Measurements from ENCODE around the gene RPP40. TPM values are rescaled to one million over a fixed set of nuclear protein-coding genes. Genes with fewer than 3 reads are reported as not detected.
"Not testable (repeated sequence)": the region's sequence is repeated elsewhere in the genome, so short reads cannot be mapped to it uniquely, and the experiment has no call there.

The RPP40 gene, protein sequence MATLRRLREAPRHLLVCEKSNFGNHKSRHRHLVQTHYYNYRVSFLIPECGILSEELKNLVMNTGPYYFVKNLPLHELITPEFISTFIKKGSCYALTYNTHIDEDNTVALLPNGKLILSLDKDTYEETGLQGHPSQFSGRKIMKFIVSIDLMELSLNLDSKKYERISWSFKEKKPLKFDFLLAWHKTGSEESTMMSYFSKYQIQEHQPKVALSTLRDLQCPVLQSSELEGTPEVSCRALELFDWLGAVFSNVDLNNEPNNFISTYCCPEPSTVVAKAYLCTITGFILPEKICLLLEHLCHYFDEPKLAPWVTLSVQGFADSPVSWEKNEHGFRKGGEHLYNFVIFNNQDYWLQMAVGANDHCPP
- 32.7 and 34.0 TPM in 2 replicates for polyA plus RNA-seq (2014; cell fraction: cytosol; rRNA removed)
- polyA plus RNA-seq (2014; cell fraction: nucleus; rRNA removed) = 16.9 and 24.2 TPM in 2 replicates

DNA sequence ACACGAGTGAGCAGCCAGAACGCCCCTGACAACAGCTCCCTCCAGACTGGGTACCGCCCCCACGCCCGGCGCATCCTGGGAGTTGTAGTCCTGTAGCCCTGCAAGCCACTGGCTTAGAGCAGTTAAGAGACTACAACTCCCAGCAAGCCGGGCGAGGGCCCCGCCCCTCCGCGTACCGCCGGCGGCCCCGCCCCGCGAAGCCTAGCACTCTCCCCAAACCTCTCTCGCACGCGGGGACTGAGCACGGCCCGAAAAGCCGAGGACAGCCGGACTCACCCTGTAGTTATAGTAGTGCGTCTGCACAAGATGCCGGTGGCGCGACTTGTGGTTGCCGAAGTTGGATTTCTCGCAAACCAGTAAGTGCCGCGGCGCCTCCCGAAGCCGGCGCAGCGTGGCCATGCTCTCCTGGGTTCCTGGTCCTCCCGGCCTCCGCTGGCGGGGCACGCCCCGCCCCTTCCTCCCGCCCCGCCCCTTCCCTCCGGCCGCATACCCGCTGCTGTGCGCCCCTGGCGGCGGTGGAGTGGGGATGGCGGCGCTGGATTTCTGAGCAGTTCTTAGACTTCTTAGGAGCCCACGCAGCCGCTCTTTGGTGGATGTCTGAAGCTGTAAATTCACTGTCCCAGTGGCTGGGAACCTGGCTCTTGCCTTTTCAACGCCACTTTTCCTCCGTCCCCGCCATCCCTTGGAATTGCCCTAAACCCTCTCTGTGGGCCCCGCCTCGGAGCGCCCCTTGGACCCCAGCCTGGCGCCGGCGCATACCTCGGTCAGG, at the start of gene RPP40:
Gene RPP40, minus strand, starts transcription at position 434 of the 769 bp plus-strand sequence. Its CDS starts 35 bp downstream, at position 399.
- DNase-seq (ENCODE audit: low spot score) = peak; percentile 97

DNA sequence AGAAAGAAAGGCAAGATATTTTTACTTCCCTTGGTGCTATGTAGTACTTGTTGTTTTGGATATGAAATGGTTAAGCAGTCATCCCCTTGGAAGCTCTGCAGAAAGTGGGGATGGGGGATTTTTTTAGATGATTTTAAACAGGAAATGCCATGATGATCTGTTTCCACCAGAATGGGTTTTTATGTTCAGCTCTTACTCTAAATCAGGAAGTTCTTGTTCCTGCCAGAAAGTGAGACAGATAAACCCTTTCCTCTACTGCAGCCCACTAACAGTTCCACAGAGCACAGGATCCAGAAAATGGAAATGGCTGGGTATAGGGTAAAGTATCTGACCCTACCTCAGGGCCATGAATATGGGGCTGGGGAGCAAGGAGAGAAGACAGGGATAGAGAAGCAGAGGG, 49.2 kb upstream of the RPP40 start:
- DNase-seq (ENCODE audit: low spot score) = no peak

DNA sequence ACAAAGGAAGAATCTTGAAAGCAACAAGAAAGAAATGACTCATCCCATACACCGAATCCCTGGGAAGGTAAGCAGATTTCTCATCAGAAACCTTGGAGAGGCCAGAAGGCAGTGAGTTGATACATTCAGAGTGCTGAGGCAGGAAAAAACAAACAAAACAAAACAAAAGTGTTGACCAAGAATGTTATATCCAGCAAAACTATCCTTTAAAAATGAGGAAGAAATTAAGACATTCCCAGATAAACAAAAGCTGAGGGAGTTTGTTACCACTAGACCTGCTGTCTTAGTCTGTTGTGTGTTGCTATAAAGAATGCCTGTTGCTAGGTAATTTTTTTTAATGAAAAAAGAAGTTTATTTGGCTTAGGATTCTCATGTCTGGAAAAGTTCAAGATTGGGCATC, 47.6 kb upstream of the RPP40 start:
- no peak for DNase-seq (ENCODE audit: low spot score)

DNA sequence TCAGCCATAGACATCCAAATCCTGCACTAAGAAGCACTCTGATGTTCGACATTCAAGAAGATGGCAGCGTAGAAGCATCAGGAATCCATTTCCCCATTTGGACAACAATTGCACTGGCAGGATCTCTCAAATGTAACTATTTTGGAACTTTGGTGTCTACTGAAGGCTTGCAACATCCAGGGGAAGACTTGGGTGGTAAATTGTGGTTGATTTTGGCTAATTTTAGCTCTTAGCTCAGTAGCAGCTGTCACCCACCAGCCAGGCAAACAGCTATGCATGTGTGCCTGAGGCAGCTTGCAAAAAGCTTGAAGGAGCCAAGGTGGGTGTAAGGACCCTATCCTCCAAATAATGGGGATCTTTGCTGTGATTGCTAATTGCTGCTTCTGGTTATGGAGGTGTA, 46.2 kb upstream of the RPP40 start:
- no peak for DNase-seq (ENCODE audit: low spot score)

DNA sequence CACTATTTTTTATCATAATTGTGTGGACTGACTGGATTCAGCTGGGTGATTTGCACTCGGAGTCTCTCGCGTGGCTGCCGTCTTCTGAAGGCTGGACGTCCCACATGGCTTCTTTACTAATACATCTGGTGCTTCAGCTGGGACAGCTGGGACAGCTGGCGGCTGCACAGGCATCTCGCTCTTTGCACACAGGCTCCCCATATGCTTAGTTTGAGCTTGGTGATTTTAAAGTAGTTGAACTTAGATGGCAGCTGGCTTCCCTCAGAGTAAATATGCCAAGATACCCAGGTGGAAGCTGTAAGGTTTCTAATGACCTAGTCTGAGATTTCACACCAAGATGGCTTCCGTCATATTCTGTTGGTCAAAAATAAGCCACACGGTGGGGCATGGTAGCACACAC, 42.6 kb upstream of the RPP40 start:
- no peak for DNase-seq (ENCODE audit: low spot score)

DNA sequence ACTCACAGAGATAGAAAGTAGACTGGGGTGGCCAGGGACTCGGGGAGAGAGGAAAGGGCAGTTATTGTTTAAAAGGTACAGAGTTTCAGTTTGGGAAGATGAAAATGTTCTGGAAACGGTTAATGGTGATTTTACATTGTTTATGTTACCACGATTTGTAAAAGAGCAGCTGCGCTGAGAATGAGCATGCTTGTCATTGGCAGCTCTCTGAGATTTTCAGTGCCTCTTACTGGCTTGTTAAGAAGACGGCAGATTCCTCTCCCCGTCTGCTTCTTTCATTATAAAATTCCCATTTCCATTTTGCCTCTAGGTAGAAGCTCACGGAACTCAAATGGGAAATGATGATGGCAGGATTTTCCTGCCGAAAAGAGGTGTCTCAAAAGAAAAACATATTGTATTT, 41.6 kb upstream of the RPP40 start:
- DNase-seq (ENCODE audit: low spot score) = no peak

DNA sequence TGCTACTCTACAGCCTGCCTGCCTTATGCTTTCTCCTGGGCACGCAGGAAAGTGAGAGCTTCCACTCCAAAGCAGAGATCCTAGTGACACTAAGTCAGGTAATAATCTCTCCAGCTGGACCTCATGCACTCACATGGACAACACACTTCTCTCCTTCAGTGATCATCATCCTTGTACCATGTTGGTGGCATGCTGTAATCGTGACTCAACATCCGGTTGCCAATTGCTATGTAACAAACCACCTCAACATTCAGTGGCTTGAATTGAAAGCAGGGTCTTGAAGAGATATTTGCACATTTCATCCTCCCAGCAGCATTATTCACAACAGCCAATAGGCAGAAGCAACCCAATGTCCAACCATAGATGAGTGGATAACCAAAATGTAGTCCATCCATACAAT, 41.0 kb upstream of the RPP40 start:
- no peak for DNase-seq (ENCODE audit: low spot score)

DNA sequence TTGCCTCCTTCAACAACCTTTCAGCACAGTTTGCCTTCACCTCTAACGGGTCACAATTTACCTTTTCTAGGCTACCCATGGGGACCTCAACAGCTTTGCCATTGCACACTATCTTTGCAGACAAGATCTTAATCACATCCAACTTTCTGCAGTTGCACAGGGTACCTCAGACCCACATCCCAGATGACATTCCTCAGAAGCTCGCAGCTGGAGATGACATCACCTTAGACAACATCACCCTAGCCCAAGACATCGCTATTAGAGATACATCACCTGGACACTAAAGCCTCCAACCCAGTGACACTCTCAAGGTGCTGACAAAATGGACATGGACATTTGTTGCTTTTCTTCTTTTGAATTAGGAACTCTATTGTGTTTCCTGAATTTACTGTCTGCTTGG, 38.6 kb upstream of the RPP40 start:
- DNase-seq (ENCODE audit: low spot score) = no peak

DNA sequence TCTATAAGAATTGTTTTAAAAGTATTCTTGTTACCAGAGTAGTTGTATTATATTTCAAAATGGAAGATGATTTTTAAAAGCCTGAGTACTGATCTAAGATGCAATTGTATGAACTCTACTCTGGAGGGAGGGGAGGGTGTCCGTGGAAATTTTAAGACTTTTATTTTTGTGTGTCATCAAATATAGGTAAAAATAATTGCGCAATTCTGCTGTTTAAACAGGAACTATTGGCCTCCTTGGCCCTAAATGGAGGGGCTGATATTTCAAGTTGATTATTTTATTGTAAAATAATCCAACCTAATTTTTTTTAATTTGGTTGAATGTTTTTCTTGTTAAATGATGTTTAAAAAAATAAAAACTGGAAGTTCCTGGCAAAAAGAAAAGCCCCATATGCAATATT, 38.1 kb upstream of the RPP40 start:
- DNase-seq (ENCODE audit: low spot score) = no peak

DNA sequence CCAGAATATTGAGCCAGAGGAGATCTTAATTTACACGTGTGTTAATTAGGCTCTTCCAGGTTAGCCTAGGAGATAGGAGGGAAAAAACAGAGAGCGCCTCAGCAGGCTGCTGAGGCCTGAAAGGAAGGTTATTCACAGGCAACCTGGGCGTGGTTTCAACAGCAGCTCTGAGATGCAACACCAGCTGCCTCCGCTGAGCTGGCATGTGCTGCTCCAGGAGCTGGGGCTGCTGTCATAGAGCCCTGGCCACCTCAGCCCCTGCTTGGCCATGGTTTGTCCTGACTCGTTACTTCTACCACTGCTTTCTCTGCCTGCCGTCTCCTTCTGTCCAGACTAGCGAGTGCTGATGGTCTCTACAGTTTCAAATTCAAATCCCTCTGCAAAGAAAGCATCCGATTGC, 32.4 kb upstream of the RPP40 start:
- DNase-seq (ENCODE audit: low spot score) = peak; percentile 87

DNA sequence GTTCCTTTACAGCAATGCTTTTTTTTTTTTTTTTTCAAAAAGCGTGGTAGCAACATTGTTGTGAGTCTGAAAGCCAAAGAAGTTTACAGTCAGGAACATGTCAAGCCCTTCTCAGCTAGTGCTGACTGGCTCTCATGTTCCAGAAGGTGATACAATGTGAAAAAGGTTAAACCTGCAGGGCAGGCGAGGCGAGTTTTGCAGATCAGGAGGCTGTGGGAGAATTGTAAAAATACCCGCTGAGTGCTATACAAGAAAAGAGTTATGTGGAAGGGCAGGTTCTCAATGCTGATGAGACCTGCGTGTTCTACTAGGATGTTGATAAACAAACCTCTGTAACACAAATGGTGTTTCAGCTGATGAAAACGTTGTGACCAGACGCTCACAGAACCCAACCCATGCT, 30.9 kb upstream of the RPP40 start:
- DNase-seq (ENCODE audit: low spot score) = no peak

DNA sequence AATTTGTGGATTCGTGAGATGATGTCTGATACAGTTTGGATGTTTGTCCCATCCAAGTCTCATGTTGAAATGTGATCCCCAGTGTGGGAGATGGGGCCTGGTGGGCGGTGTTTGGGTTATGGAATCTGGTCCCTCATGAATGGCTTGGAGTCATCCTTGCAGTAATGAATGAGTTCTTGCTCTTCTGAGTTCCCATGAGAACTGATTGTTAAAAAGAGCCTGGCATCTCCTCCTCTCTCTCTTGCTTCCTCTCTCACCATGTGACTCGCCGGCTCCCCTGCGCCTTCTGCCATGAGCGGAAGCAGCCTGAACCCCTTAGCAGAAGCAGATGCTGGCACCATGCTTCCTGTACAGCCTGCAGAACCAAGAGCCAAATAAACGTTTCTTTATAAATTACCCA, 30.5 kb upstream of the RPP40 start:
- no peak for DNase-seq (ENCODE audit: low spot score)

DNA sequence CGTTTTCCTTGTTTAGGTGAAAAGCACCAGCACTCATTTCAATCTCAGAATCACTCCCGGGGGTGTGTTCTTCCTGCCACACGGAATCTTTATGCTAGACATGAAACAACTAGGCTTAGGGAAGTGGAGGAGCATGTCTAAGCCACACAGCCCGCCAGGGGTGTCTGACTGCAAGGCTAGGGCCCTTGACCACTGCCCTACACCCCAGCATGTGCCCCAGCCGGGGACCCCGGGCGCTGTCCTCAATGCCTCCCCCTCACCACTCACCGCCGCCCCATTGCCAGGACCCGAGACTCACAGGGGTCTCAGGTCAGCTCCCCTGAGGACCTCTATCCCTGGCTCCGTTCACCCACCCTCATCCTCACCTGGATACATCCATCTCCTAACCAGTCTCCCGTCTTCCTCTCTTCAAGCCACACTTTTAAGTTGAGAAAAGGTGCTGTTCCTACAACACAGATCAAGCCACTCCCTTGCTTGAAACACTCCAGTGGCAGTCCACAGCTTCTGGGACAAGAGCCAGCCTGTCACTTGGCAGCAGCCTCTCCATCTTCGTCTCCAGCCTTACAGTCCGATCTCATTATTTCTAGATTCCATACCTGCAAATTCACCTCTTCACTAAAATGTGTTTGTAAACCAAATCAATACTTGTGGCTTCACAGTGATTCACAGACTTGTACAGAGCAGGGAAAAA, 29.5 kb upstream of the RPP40 start:
- not testable (repeated sequence) for DNase-seq (ENCODE audit: low spot score)

DNA sequence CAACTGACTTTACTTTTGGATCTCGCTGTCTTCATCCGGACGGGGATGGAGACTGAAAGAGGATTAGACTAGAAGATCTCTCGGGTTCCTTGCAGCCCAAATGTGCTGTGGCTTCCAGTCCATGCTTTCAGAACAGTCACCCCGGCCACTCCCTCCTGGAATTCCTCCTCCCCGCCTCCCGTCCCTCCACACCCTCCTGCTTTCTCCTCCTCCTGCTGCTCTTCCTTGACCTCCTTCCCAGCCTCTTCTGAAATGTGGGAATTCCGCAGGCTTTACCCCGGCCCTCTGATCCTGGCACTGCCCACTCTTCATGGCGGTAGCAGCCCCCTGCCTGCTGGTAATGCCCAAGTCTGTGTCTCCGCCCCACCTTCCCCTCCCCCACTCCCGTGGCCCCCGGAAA, 28.9 kb upstream of the RPP40 start:
- not testable (repeated sequence) for DNase-seq (ENCODE audit: low spot score)

DNA sequence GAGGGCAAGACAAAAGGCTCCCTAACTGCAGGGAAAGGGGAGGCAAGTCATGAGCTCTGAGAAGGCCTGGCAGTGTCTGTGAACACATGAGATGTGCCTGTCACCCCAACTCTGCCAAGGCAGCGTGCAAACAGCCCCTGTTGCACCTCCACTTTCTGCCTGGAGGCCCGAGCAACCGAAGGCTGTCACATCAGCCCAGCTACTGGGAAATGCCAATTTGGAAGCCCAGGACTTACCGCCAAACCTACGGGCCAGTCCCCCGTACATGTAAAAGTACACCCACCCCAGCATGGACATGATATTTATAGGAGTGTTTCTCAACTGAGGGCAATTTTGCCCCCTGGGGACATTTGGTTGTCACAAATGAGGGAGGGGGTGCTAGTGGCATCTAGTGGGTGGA, 27.3 kb upstream of the RPP40 start:
- no peak for DNase-seq (ENCODE audit: low spot score)

DNA sequence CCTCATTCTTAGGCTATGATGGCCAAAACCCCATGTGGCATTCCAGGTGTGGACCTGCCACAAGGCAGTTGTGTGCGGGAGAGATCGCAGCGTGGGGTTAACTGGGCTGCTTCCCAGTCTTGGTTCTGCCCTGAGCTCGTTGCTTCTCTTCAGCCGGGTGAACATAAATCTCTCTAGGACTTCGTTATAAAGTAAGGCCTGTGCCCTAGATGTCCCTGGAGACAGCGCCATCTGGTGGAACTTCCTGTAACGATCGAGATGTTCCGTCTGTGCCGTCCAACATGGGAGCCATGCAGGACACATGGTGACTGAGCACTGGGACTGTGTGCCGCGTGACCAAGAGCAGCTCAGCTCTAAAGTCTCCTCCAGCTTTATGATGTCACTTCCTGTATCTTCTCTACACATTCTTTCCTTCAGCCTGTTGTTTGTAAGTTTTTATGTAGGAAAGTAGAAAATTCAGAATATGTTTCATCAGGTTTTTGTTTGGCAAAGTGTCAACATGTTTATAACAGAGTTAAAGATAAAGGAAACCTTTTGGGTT, 26.8 kb upstream of the RPP40 start:
- peak; percentile 86 for DNase-seq (ENCODE audit: low spot score)

DNA sequence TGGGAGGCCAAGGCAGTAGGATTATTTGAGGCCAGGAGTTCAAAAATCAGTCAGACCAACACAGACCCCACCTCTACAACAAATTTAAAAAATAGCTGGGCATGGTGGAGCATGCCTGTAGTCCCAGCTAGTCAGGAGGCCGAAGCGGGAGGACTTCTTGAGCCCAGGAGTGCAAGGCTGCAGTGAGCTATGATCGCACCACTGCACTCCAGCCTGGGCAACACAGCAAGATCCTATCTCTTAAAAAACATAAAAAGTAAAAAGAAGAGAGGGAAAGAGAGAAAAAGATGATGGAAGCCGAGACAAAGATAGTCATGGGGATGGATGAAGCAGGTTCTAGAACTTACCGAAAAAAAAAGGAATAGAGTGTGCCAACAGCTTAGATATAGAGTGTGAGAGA, 25.8 kb upstream of the RPP40 start:
- no peak for DNase-seq (ENCODE audit: low spot score)

DNA sequence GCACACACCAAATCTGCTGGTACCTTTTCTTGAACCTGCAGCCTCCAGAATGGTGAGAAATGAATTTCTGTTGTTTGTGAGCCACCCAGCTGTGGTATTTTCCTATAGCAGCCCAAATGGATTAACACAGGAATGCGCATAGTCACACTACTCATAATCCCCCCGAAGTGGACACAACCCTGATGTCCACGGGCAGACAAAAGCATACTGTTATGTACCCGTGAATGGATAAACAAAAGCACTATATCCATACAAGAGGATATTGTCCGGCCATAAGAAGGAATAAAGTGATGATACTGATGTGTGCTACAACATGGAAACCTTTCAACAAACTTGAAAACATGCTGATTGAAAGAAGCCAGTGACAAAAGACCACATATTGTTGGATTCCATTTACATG, 25.1 kb upstream of the RPP40 start:
- DNase-seq (ENCODE audit: low spot score) = no peak

DNA sequence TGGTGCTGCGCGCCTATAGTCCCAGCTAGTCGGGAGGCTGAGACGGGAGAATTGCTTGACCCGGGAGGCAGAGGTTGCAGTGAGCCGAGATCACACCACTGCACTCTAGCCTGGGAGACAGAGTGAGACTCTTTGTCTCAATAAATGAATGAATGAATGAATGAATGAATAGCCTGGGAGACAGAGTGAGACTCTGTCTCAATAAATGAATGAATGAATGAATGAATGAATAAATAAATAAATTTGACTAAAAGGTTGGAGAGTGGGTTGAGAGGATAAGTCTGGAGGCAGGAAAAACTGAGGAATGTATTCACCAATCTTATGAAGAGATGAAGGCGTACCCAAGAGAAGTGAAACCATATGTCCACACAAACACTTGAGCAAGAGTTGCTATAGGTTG, 24.5 kb upstream of the RPP40 start:
- DNase-seq (ENCODE audit: low spot score) = no peak

DNA sequence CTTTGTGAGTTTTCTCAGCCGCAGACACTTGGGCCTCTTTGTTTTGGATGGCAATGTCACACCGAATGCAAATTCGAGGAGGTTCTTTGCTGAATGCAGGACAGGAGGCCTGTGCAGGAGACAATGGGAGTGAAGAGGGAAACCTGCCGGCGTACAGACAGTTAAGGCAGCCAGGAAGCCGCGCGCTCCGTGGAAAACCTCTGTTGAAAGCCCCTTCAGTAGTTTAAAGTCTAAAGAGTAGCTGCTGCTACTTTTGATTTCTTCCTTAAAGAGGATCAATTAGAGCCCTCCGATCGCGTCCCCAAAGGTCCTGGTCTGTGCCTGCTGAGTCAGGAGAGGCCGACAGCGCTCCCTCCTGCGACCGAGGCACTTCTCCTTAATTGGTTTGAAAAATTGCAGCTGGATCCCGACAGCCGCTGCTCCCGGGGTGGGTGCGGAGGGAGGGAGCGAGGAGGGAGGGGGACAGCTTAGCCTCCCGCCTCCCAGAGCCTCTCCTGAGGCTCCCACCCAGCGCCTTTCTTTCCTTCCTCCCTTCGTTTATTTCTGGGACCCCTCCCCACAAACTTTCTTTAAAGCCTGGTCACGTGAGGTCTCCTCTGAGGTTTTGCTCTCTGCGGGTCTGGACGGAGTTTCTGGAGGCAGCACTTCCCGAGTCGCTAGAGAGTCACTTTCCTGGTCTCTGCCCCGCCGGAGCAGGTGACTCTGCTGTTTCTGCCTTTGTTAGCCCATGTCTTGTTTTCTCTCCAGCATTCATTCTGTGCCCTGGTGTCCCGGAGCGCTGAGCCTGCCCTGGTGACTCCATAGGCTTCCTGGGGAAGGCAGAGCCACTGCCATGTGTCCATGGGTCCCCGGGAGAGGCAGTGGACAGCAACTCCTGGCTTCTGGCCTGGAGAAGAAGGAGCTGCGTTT, 22.3 kb upstream of the RPP40 start:
- peak; percentile 77 for DNase-seq (ENCODE audit: low spot score)

DNA sequence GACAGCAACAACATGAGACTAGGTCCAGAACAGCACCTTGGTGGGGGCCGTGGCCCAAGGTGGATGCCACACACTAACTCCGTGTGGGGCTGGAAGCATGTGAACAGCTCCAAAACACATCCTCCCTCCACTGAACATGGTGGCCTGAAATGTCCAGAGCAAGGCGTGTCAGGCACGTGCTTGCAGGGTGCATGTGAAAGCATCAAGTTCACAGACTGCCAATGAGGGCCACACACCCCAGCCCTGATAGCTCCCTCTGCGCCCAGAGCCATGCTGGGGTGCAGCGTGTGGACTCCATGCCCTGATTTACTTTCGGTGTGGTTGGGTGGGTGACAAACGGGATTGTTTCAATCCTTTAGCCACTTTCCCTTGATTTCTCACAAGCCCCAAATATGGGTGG, 20.1 kb upstream of the RPP40 start:
- no peak for DNase-seq (ENCODE audit: low spot score)
